ENCODE results near the gene TAGAP. TPM values are rescaled to one million over a fixed set of nuclear protein-coding genes. Genes with fewer than 3 reads are reported as not detected.

The TAGAP gene
- polyA plus RNA-seq, 1 donor (not counting 4 experiments of a cell fraction or from before 2014, with no cell fraction given): 0.08 TPM

- no peak for TF ChIP-seq CTCF (optimal IDR thresholded peaks at IDR 0.05 in 1 of 3, IDR thresholded peaks at IDR 0.05 in 1 of 3, conservative IDR thresholded peaks at IDR 0.05 in 1 of 3; ENCODE audit: extremely low read depth in 1 of 3, insufficient read depth in 2 of 3, low read length in 3 of 3)
- TF ChIP-seq EZH2 (IDR thresholded peaks at IDR 0.05; ENCODE audit: low read length): no peak
- Histone ChIP-seq H3K9ac (ENCODE audit: control insufficient read depth, extremely low read depth, insufficient read depth, low read length) (no peak overlapping the region), H2AFZ (ENCODE audit: control insufficient read depth, low read length) (no peak overlapping the region), H4K20me1 (ENCODE audit: control insufficient read depth, extremely low read depth, insufficient read depth, low read length) (no peaks in the 10 kb centered on the region), H3K4me1 (ENCODE audit: control insufficient read depth, extremely low read depth, insufficient read depth, low read length) (peaks cover 32% of the 10 kb centered on the region), H3K4me3 (ENCODE audit: control insufficient read depth in 2 of 3, extremely low read depth in 1 of 3, insufficient read depth in 2 of 3, low read depth in 1 of 3, low read length in 3 of 3) (no peak overlapping the region), H3K79me2 (ENCODE audit: control insufficient read depth, insufficient read depth, low read length) (no peaks in the 10 kb centered on the region), H3K27ac (ENCODE audit: control insufficient read depth, insufficient read depth, low read length) (no peak overlapping the region), H3K9me1 (ENCODE audit: control insufficient read depth, extremely low read depth, insufficient read depth, low read length) (no peaks in the 10 kb centered on the region), H3K36me3 (ENCODE audit: control insufficient read depth in 2 of 2, extremely low read depth in 1 of 2, insufficient read depth in 2 of 2, low read length in 2 of 2) (no peaks in the 10 kb centered on the region), H3K27me3 (ENCODE audit: control insufficient read depth, extremely low read depth, insufficient read depth, low read length) (no peaks in the 10 kb centered on the region), H3K9me3 (ENCODE audit: control insufficient read depth, low read depth, low read length) (no peaks in the 10 kb centered on the region), H3K4me2 (ENCODE audit: control insufficient read depth, extremely low read depth, insufficient read depth, low read depth, low read length) (no peak overlapping the region)
- FAIRE-seq (no peak), DNase-seq (ENCODE audit: low read depth, low spot score) (no peak)
- dilution Hi-C loops (cut with MboI; ENCODE audit: extremely low pct_ligation_motif_present, low sequenced_read_pairs): no loop called here
Observed at GRCh38 chr6:159035891-159036290, 8.9 kb downstream of the TAGAP start.

GRCh38 chr6:159033160-159034049, 11.4 kb downstream of the TAGAP start:
- Histone ChIP-seq H3K27me3 (ENCODE audit: control insufficient read depth, extremely low read depth, insufficient read depth, low read length) (no peaks in the 10 kb centered on the region), H3K9me1 (ENCODE audit: control insufficient read depth, extremely low read depth, insufficient read depth, low read length) (no peaks in the 10 kb centered on the region), H4K20me1 (ENCODE audit: control insufficient read depth, extremely low read depth, insufficient read depth, low read length) (no peaks in the 10 kb centered on the region), H2AFZ (ENCODE audit: control insufficient read depth, low read length) (no peak overlapping the region), H3K9ac (ENCODE audit: control insufficient read depth, extremely low read depth, insufficient read depth, low read length) (no peak overlapping the region), H3K4me1 (ENCODE audit: control insufficient read depth, extremely low read depth, insufficient read depth, low read length) (peaks cover 12% of the 10 kb centered on the region), H3K4me2 (ENCODE audit: control insufficient read depth, extremely low read depth, insufficient read depth, low read depth, low read length) (no peak overlapping the region), H3K9me3 (ENCODE audit: control insufficient read depth, low read depth, low read length) (no peaks in the 10 kb centered on the region), H3K36me3 (ENCODE audit: control insufficient read depth in 2 of 2, extremely low read depth in 1 of 2, insufficient read depth in 2 of 2, low read length in 2 of 2) (no peaks in the 10 kb centered on the region), H3K27ac (ENCODE audit: control insufficient read depth, insufficient read depth, low read length) (no peak overlapping the region), H3K79me2 (ENCODE audit: control insufficient read depth, insufficient read depth, low read length) (no peaks in the 10 kb centered on the region), H3K4me3 (ENCODE audit: control insufficient read depth in 2 of 3, extremely low read depth in 1 of 3, insufficient read depth in 2 of 3, low read depth in 1 of 3, low read length in 3 of 3) (no peak overlapping the region)
- TF ChIP-seq EZH2 (IDR thresholded peaks at IDR 0.05; ENCODE audit: low read length): no peak
- DNase-seq (ENCODE audit: low read depth, low spot score) (no peak), FAIRE-seq (no peak)
- dilution Hi-C loops (cut with MboI; ENCODE audit: extremely low pct_ligation_motif_present, low sequenced_read_pairs): no loop called here

Measured in keratinocyte (primary cell).